ENCODE data around the gene NDE1.

The NDE1 gene

GRCh38 chr16:15631730-15632409 lies 18.2 kb upstream of the NDE1 start:
- Histone ChIP-seq H3K4me3 (IDR thresholded peaks at IDR 0.05; ENCODE audit: insufficient read depth, low read depth, low read length) (no peak overlapping the region), H3K27me3 (ENCODE audit: insufficient read depth, low read depth) (no peaks in the 10 kb centered on the region), H3K9ac (no peak overlapping the region), H3K36me3 (ENCODE audit: insufficient read depth) (no peaks in the 10 kb centered on the region; the same call in 1 of the 2 replicates), H4K20me1 (ENCODE audit: insufficient read depth) (no peaks in the 10 kb centered on the region), H3K4me1 (ENCODE audit: low read depth, poor library complexity, severe bottlenecking) (peaks cover 7% of the 10 kb centered on the region), H3K27ac (no peak overlapping the region), H3K4me2 (no peak overlapping the region), H2AFZ (ENCODE audit: low read depth) (no peak overlapping the region), H3K79me2 (ENCODE audit: insufficient read depth, low read depth) (no peaks in the 10 kb centered on the region)
- no peak for TF ChIP-seq CTCF (conservative IDR thresholded peaks at IDR 0.05; ENCODE audit: low read depth, low read length)

- no peak for TF ChIP-seq CTCF (conservative IDR thresholded peaks at IDR 0.05; ENCODE audit: low read depth, low read length)
- Histone ChIP-seq H2AFZ (ENCODE audit: low read depth) (no peak overlapping the region), H3K27ac (no peak overlapping the region), H3K4me2 (no peak overlapping the region), H3K4me1 (ENCODE audit: low read depth, poor library complexity, severe bottlenecking) (peaks cover 14% of the 10 kb centered on the region), H3K9ac (no peak overlapping the region), H3K4me3 (IDR thresholded peaks at IDR 0.05; ENCODE audit: insufficient read depth, low read depth, low read length) (no peak overlapping the region), H3K27me3 (ENCODE audit: insufficient read depth, low read depth) (no peaks in the 10 kb centered on the region), H4K20me1 (ENCODE audit: insufficient read depth) (no peaks in the 10 kb centered on the region), H3K79me2 (ENCODE audit: insufficient read depth, low read depth) (peaks cover 3% of the 10 kb centered on the region; the same call in 1 of the 2 replicates), H3K36me3 (ENCODE audit: insufficient read depth) (no peaks in the 10 kb centered on the region; the same call in 1 of the 2 replicates)
Observed at GRCh38 chr16:15635926-15636325, 14.1 kb upstream of the NDE1 start.

GRCh38 chr16:15636392-15636873 lies 13.6 kb upstream of the NDE1 start:
- H2AFZ ChIP-seq (ENCODE audit: low read depth) = no peak overlapping the region
- no peak for TF ChIP-seq CTCF (conservative IDR thresholded peaks at IDR 0.05; ENCODE audit: low read depth, low read length)

GRCh38 chr16:15639061-15639568 lies 10.9 kb upstream of the NDE1 start:
- H2AFZ ChIP-seq (ENCODE audit: low read depth) = no peak overlapping the region
- H3K27me3 ChIP-seq (ENCODE audit: insufficient read depth, low read depth) = no peaks in the 10 kb centered on the region
- no peak overlapping the region for H3K9ac ChIP-seq
- H3K4me2 ChIP-seq = no peak overlapping the region
- H3K27ac ChIP-seq = no peak overlapping the region
- H3K4me1 ChIP-seq (ENCODE audit: low read depth, poor library complexity, severe bottlenecking) = peaks cover 28% of the 10 kb centered on the region
- no peaks in the 10 kb centered on the region; the same call in 1 of the 2 replicates for H3K36me3 ChIP-seq (ENCODE audit: insufficient read depth)
- no peak for TF ChIP-seq CTCF (conservative IDR thresholded peaks at IDR 0.05; ENCODE audit: low read depth, low read length)
- no peak overlapping the region for H3K4me3 ChIP-seq (IDR thresholded peaks at IDR 0.05; ENCODE audit: insufficient read depth, low read depth, low read length)
- peaks cover 18% of the 10 kb centered on the region; the same call in 1 of the 2 replicates for H3K79me2 ChIP-seq (ENCODE audit: insufficient read depth, low read depth)
- H4K20me1 ChIP-seq (ENCODE audit: insufficient read depth) = no peaks in the 10 kb centered on the region

More at GRCh38 chr16:15636392-15636873, 13.6 kb upstream of the NDE1 start:
- no peak overlapping the region for H3K9ac ChIP-seq
- H3K36me3 ChIP-seq (ENCODE audit: insufficient read depth) = no peaks in the 10 kb centered on the region; the same call in 1 of the 2 replicates
- no peaks in the 10 kb centered on the region for H4K20me1 ChIP-seq (ENCODE audit: insufficient read depth)
- peaks cover 9% of the 10 kb centered on the region; the same call in 1 of the 2 replicates for H3K79me2 ChIP-seq (ENCODE audit: insufficient read depth, low read depth)
- H3K4me2 ChIP-seq = no peak overlapping the region
- no peaks in the 10 kb centered on the region for H3K27me3 ChIP-seq (ENCODE audit: insufficient read depth, low read depth)
- no peak overlapping the region for H3K4me3 ChIP-seq (IDR thresholded peaks at IDR 0.05; ENCODE audit: insufficient read depth, low read depth, low read length)
- peaks cover 19% of the 10 kb centered on the region for H3K4me1 ChIP-seq (ENCODE audit: low read depth, poor library complexity, severe bottlenecking)
- peak overlapping the region; percentile 15; the same call in 1 of the 2 replicates for H3K27ac ChIP-seq
